ENCODE data around the gene OCA2. TPM values are rescaled to one million over a fixed set of nuclear protein-coding genes. Genes with fewer than 3 reads are reported as not detected.

OCA2 gene
- total and polyA plus RNA-seq, 2 of the 8 experiments (the other 6 are each of a cell fraction or from before 2014, with no cell fraction given) = 0.20 TPM

- Histone ChIP-seq H3K4me3 (ENCODE audit: extremely low read depth in 1 of 4, insufficient read depth in 2 of 4, low read depth in 3 of 4, low read length in 4 of 4) (no peak overlapping the region), H3K79me1 (ENCODE audit: low read depth, low read length) (no peaks in the 10 kb centered on the region), H2AK5ac (ENCODE audit: low read depth, low read length) (no peak overlapping the region), H3K23me2 (ENCODE audit: low read depth, low read length) (no peaks in the 10 kb centered on the region), H3K4me1 (replicated peaks in 1 of 4; ENCODE audit: control insufficient read depth in 3 of 4, insufficient read depth in 4 of 4, low read length in 3 of 4) (no peaks in the 10 kb centered on the region), H2BK20ac (ENCODE audit: low read length) (no peak overlapping the region), H4K5ac (ENCODE audit: insufficient read length, low read depth, low read length) (no peak overlapping the region), H3K27me3 (replicated peaks in 1 of 4; ENCODE audit: control insufficient read depth in 3 of 4, extremely low read depth in 1 of 4, insufficient read depth in 3 of 4, low read length in 3 of 4) (no peaks in the 10 kb centered on the region), H2BK120ac (replicated peaks; ENCODE audit: low read depth, low read length) (no peak overlapping the region), H3K27ac (ENCODE audit: low read depth, low read length) (no peak overlapping the region), H3K14ac (ENCODE audit: insufficient read length) (no peak overlapping the region), H2AFZ (ENCODE audit: low read length) (no peak overlapping the region), H3K4me2 (ENCODE audit: insufficient read depth in 1 of 2, low read depth in 2 of 2, low read length in 2 of 2) (no peak overlapping the region), H3K56ac (replicated peaks; ENCODE audit: insufficient read length, low read depth, low read length) (no peak overlapping the region), H2BK12ac (ENCODE audit: low read depth, low read length) (no peak overlapping the region), H3K4ac (replicated peaks; ENCODE audit: insufficient read length, low read depth, low read length) (no peak overlapping the region), H3K9me3 (ENCODE audit: insufficient read depth in 2 of 2, low read depth in 1 of 2, low read length in 1 of 2) (peaks cover 1 to 4% of the 10 kb centered on the region in 2 experiments; a peak in 1 of 4 replicates), H3K18ac (ENCODE audit: extremely low read depth, low read length) (no peak overlapping the region), H3K9ac (replicated peaks in 1 of 4; ENCODE audit: extremely low read depth in 1 of 4, low read depth in 3 of 4, low read length in 3 of 4) (no peak overlapping the region), H3K36me3 (ENCODE audit: control insufficient read depth in 2 of 4, insufficient read depth in 4 of 4, low read length in 3 of 4) (no peaks in the 10 kb centered on the region), H4K20me1 (replicated peaks in 1 of 2; ENCODE audit: control insufficient read depth in 1 of 2, insufficient read depth in 2 of 2, low read length in 2 of 2) (no peaks in the 10 kb centered on the region), H3K23ac (ENCODE audit: insufficient read length) (no peak overlapping the region), H4K8ac (ENCODE audit: extremely low read depth, insufficient read depth, low read length) (peak overlapping the region; percentile 1; the same call in 1 of the 2 replicates), H3K79me2 (ENCODE audit: control insufficient read depth in 1 of 2, insufficient read depth in 2 of 2, low read length in 2 of 2) (no peaks in the 10 kb centered on the region), H2BK5ac (ENCODE audit: low read depth, low read length) (no peak overlapping the region), H4K91ac (replicated peaks; ENCODE audit: insufficient read length, low read length) (no peak overlapping the region), H2BK15ac (ENCODE audit: low read length) (no peak overlapping the region)
- 94% methylated on average over 15 of the region's 15 CpGs; no CpG with 5 or more reads in 1 of the 2 experiments for WGBS, 2 experiments (ENCODE audit: extremely low coverage in 1 of 2, insufficient coverage in 1 of 2, insufficient read length in 1 of 2, insufficient replicate concordance in 2 of 2, low coverage in 1 of 2, low lambda C conversion rate in 2 of 2, missing lambda C conversion rate in 1 of 2)
- ChIA-PET CTCF (ENCODE audit: partially characterized antibody) (interaction anchor here (0.6 to 1.1 kb wide), 4 partner anchors 79 to 880 kb away, joined by 3 to 4 read pairs (median 3); no protein-coding TSS in a partner anchor), POLR2A (ENCODE audit: partially characterized antibody) (no interaction called here)
- TF ChIP-seq SIX5 (IDR thresholded peaks at IDR 0.05; ENCODE audit: low read depth, low read length) (no peak), KDM4A (IDR thresholded peaks at IDR 0.05; ENCODE audit: low read depth, low read length, severe bottlenecking) (no peak), POU5F1 (IDR thresholded peaks at IDR 0.05; ENCODE audit: low read depth, low read length) (no peak), SP2 (IDR thresholded peaks at IDR 0.05; ENCODE audit: low read length) (no peak), EZH2 (IDR thresholded peaks at IDR 0.05; ENCODE audit: low read depth, low read length, severe bottlenecking) (no peak)
- DNase-seq (ENCODE audit: low read depth in 1 of 2, low spot score in 2 of 2) = peak in 1 of 2 experiments; percentile 36
- no peak for FAIRE-seq
Observed at GRCh38 chr15:27853624-27854455, 245.3 kb downstream of the OCA2 start.

Data from H1 (cell line).